ENCODE data around the gene ACOX3.

DNA sequence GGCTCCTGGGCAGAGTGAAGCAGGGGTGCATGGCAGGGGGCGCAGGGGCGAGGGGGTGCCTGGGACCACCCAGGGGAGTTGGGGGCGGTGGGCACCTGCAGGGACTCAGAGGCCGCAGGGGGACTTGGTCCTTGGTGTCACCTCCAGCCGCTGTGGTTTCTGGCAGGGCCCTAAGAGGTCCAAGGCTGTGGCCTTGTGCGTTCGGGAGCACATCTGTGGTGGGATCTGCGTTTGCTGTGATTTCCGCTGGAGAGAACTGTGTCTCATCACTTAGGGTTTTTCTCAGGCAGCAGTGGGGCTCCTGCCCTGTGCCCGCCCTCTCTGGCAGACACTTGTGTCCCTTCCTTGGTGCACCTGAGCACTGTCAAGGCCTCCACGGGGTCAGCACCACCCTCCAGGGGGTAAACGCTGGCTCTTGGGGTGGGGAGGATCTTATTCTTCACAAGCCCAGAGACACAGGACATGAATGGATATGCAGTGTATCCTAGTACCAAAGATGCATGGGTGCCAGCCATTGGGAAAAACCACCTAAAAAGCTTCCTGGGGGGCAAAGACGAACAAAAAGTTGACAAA lies 66.5 kb downstream of the ACOX3 start:
- TF ChIP-seq CTCF (IDR thresholded peaks at IDR 0.05): no peak
- TF ChIP-seq POLR2A (IDR thresholded peaks at IDR 0.05): no peak
